Measurements from ENCODE around the gene ZNF473.

GRCh38 chr19:50044922-50045321 is 19.1 kb downstream of the ZNF473 start:
- TF ChIP-seq CTCF (optimal IDR thresholded peaks at IDR 0.05 in 1 of 3, IDR thresholded peaks at IDR 0.05 in 1 of 3, conservative IDR thresholded peaks at IDR 0.05 in 1 of 3; ENCODE audit: extremely low read depth in 1 of 3, insufficient read depth in 2 of 3, low read length in 3 of 3) (no peak), EZH2 (IDR thresholded peaks at IDR 0.05; ENCODE audit: low read length) (no peak)

All from keratinocyte (primary cell).